T-helper 1 cell treated with Interleukin-12 subunit alpha and Interleukin-12 subunit beta and Interleukin-4 antibody, amounts not matched to agents 30 μg/mL and 1 μg/mL, for 36 hours (primary cell): ENCODE measurements around the gene SEC31B.

Source experiments
- H3K27ac Mint-ChIP-seq: one replicate; pipeline ENCODE4 v1.8.0; 2021; ENCODE audit warnings: mild to moderate bottlenecking, mixed read lengths
- H3K27me3 Mint-ChIP-seq: one replicate; pipeline ENCODE4 v1.8.0; 2021; ENCODE audit warnings: low read depth, mixed read lengths
- H3K36me3 Mint-ChIP-seq: one replicate; pipeline ENCODE4 v1.8.0; 2021; ENCODE audit warnings: low read depth, mixed read lengths
- H3K4me1 Mint-ChIP-seq: one replicate; pipeline ENCODE4 v1.8.0; 2021; ENCODE audit warnings: low read depth, mixed read lengths
- H3K4me3 Mint-ChIP-seq: one replicate; pipeline ENCODE4 v1.8.0; 2021; ENCODE audit warnings: mild to moderate bottlenecking, moderate library complexity, mixed read lengths
- H3K9me3 Mint-ChIP-seq: one replicate; pipeline ENCODE4 v1.8.0; 2021; ENCODE audit warnings: mixed read lengths

Gene SEC31B

DNA sequence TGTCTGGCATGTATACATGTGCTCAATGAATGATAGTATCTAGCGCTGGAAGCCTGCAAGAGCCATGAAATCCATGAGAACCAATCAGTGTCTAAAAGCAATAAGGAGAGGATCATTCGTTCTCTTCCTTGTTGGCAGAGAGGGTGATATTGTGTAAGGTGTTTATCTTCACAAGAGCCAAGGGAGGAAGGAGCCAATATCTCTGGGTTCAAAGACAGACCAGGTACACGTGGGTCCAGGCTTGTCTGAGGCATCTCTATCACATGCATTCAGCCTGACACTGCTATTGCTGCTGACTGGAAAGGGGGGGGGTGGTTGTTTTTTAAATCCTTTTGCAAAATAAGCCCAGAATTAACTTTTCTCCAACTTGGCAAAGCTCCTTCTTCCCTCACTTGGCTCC is 4.0 kb downstream of the SEC31B start:
- Mint-ChIP-seq H3K4me1 (peaks cover 60% of the 10 kb centered on the region), H3K4me3 (no peak overlapping the region), H3K27ac (peak overlapping the region; percentile 29), H3K27me3 (no peaks in the 10 kb centered on the region), H3K36me3 (peaks cover 43% of the 10 kb centered on the region), H3K9me3 (no peaks in the 10 kb centered on the region)

GRCh38 chr10:100510533-100511308 is 8.9 kb downstream of the SEC31B start:
- Mint-ChIP-seq H3K27ac (peak overlapping the region; percentile 97), H3K27me3 (no peaks in the 10 kb centered on the region), H3K4me1 (peaks cover 74% of the 10 kb centered on the region), H3K4me3 (peak overlapping the region; percentile 60), H3K36me3 (peaks cover 48% of the 10 kb centered on the region), H3K9me3 (no peaks in the 10 kb centered on the region)

- Mint-ChIP-seq H3K4me1 (peaks cover 84% of the 10 kb centered on the region), H3K4me3 (peak overlapping the region; percentile 91), H3K27ac (peak overlapping the region; percentile 97), H3K36me3 (peaks cover 55% of the 10 kb centered on the region), H3K9me3 (no peaks in the 10 kb centered on the region), H3K27me3 (no peaks in the 10 kb centered on the region)
Measured at GRCh38 chr10:100509241-100509840, 10.3 kb downstream of the SEC31B start.

DNA sequence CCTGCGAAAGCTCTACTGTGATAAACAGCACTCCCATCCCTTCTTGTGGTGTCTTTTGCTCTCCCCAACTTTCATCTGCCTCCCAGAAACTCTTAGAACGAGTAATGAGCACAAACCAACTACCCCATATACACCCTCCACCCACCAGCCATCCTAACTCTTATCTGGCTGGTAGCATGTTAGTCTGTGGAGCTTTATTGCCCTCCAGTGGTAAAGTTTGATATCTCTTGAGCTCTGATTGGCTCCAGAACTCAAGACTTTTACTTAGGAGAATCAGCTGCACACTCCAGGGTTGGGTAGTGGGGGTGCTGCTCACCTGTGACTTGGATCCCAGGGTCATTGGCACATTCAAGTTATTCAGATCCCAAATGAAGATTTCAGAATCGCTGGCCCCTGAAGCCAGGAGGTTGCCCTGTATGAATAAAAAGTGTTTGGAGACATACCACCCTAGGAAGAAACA is 10.9 kb downstream of the SEC31B start:
- Mint-ChIP-seq H3K36me3 (peaks cover 57% of the 10 kb centered on the region), H3K4me3 (peak overlapping the region; percentile 91), H3K27ac (peak overlapping the region; percentile 97), H3K4me1 (peaks cover 87% of the 10 kb centered on the region), H3K27me3 (no peaks in the 10 kb centered on the region), H3K9me3 (no peaks in the 10 kb centered on the region)

GRCh38 chr10:100508266-100508665 is 11.4 kb downstream of the SEC31B start:
- Mint-ChIP-seq H3K4me3 (peak overlapping the region; percentile 91), H3K27me3 (no peaks in the 10 kb centered on the region), H3K27ac (peak overlapping the region; percentile 97), H3K4me1 (peaks cover 87% of the 10 kb centered on the region), H3K9me3 (no peaks in the 10 kb centered on the region), H3K36me3 (peaks cover 57% of the 10 kb centered on the region)

DNA sequence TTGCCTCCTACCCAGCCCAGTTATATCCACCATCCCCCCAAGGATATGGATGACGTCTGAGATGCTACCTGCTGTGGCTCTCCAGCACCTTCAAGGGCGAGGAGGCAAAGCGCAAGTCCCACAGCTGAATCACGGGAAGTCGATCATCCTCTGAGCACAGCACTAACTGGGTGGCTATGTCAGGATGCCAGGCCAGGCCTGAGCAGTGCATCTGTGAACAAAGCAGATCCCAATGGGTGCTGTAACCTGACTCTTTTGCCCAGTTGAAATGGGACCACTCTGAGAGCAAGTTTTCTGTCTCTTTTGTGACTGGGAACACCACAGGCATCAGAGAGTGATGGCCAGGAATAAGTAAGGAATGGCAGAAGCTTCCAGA is 12.3 kb downstream of the SEC31B start:
- Mint-ChIP-seq H3K4me1 (peaks cover 86% of the 10 kb centered on the region), H3K9me3 (no peaks in the 10 kb centered on the region), H3K27me3 (no peaks in the 10 kb centered on the region), H3K27ac (peak overlapping the region; percentile 97), H3K4me3 (peak overlapping the region; percentile 91), H3K36me3 (peaks cover 58% of the 10 kb centered on the region)

DNA sequence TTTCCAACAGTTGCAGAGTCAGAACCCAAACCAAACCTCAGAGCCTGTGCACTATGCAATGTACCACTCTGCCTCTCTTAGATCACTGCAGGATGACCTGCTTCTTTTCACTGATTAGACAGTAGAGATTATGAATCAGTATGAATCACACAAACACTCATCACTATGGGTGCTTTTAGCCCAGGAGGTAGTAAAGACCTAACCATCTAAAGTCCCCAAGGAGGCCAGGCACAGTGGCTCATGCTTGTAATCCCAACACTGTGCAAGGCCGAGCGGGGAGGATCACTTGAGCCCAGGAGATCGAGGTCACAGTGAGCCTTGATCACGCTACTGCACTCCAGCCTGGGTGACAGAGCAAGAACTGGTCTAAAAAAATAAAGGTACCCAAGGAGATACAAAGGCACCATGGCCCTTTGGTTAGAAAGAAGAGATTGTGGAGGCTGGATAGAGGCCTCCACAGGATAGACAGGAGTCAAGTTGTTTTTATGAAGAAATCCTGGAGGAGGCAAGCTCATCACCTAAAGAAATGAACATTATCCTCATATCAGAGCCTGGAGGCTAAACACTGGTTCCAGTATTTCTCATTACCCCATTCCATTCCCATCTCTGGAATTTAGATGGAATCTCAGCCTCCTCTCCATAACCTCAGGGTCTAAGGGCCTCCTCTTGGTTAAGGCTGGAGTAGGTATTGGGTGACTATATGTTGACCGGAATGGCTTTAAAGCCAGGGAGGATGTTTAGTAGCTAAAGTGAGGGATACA is 12.9 kb downstream of the SEC31B start:
- Mint-ChIP-seq H3K4me3 (peak overlapping the region; percentile 91), H3K36me3 (peaks cover 59% of the 10 kb centered on the region), H3K4me1 (peaks cover 86% of the 10 kb centered on the region), H3K9me3 (no peaks in the 10 kb centered on the region), H3K27ac (peak overlapping the region; percentile 97), H3K27me3 (no peaks in the 10 kb centered on the region)

DNA sequence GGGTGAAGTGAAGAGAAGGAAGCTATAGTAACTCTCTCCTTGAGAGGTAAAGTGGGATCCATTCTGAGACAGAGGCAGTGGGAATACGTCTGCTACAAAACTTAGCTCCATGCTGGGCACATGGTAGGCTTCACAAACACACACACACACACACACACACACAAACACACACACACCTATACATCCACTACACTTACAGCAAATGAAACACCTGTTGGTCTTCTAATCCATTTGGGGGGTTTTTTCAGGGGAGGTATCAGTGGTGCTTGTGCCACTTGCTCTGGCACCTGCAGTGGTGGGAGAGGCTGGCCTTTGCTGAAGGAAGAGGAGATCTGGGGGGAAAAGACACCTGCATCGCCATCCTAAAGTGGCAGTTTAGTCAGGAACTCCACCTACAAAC is 14.5 kb downstream of the SEC31B start:
- peak overlapping the region; percentile 91 for H3K4me3 Mint-ChIP-seq
- H3K4me1 Mint-ChIP-seq, result peaks cover 82% of the 10 kb centered on the region
- H3K27ac Mint-ChIP-seq, result peak overlapping the region; percentile 97
- peaks cover 64% of the 10 kb centered on the region for H3K36me3 Mint-ChIP-seq
- H3K9me3 Mint-ChIP-seq, result no peaks in the 10 kb centered on the region
- no peaks in the 10 kb centered on the region for H3K27me3 Mint-ChIP-seq

- Mint-ChIP-seq H3K4me1 (peaks cover 82% of the 10 kb centered on the region), H3K27me3 (no peaks in the 10 kb centered on the region), H3K27ac (peak overlapping the region; percentile 27), H3K36me3 (peaks cover 74% of the 10 kb centered on the region), H3K4me3 (no peak overlapping the region), H3K9me3 (no peaks in the 10 kb centered on the region)
Measured at GRCh38 chr10:100504096-100504495, 15.6 kb downstream of the SEC31B start.

GRCh38 chr10:100502926-100503494 is 16.7 kb downstream of the SEC31B start:
- Mint-ChIP-seq H3K4me1 (peaks cover 84% of the 10 kb centered on the region), H3K4me3 (peak overlapping the region; percentile 14), H3K27me3 (no peaks in the 10 kb centered on the region), H3K9me3 (no peaks in the 10 kb centered on the region), H3K36me3 (peaks cover 79% of the 10 kb centered on the region), H3K27ac (peak overlapping the region; percentile 57)

DNA sequence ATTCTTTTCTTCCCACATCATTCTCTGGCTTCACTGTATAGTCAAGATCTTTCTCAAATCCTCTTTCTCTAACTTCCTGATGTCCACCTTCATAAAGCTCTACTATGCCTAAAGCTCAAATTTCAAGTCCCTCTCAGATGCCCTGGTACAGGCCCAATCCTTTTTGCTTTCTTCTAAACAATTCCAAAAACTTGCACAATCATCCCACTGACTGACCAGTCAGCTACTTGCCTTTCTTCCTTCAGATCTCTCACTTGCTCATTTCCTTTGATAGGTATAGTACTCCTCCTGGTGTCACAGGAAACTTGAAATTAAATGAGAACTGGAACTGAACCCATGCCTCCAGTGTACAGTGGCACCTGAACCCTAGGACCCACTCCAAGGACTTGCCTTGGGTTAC is 18.2 kb downstream of the SEC31B start:
- Mint-ChIP-seq H3K27me3 (no peaks in the 10 kb centered on the region), H3K27ac (peak overlapping the region; percentile 28), H3K9me3 (no peaks in the 10 kb centered on the region), H3K36me3 (peaks cover 74% of the 10 kb centered on the region), H3K4me1 (peaks cover 80% of the 10 kb centered on the region), H3K4me3 (peak overlapping the region; percentile 10)

- peaks cover 77% of the 10 kb centered on the region for H3K36me3 Mint-ChIP-seq
- peak overlapping the region; percentile 53 for H3K4me3 Mint-ChIP-seq
- no peaks in the 10 kb centered on the region for H3K27me3 Mint-ChIP-seq
- H3K4me1 Mint-ChIP-seq, result peaks cover 75% of the 10 kb centered on the region
- peak overlapping the region; percentile 83 for H3K27ac Mint-ChIP-seq
- H3K9me3 Mint-ChIP-seq, result no peaks in the 10 kb centered on the region
Measured at GRCh38 chr10:100498059-100498458, 21.6 kb downstream of the SEC31B start.

DNA sequence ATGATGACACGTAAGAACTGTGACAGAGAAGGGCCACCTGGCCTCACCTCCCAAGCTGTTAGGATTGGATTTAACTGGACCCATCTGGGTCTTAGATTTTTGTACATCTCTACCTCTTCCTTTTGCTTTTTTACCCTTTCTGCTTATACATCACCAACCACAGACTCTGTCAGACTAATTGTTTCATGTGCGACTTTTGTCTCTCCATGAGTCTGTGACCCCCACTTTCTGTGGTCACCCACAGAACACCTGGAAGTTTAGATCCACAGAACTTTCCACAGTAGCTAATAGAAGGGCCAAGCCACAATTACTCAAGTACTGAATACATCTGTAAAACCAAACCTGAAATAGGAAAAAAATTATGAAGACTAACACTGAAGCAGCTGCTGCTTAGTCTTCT is 23.1 kb downstream of the SEC31B start:
- Mint-ChIP-seq H3K27me3 (no peaks in the 10 kb centered on the region), H3K36me3 (peaks cover 70% of the 10 kb centered on the region)

GRCh38 chr10:100490531-100490930 is 29.1 kb downstream of the SEC31B start:
- H3K27ac Mint-ChIP-seq, result peak overlapping the region; percentile 11
- H3K36me3 Mint-ChIP-seq, result peaks cover 70% of the 10 kb centered on the region

More for the DNA sequence above, 23.1 kb downstream of the SEC31B start:
- peak overlapping the region; percentile 64 for H3K27ac Mint-ChIP-seq
- H3K4me3 Mint-ChIP-seq, result no peak overlapping the region
- H3K9me3 Mint-ChIP-seq, result no peaks in the 10 kb centered on the region
- peaks cover 63% of the 10 kb centered on the region for H3K4me1 Mint-ChIP-seq

More at GRCh38 chr10:100490531-100490930, 29.1 kb downstream of the SEC31B start:
- Mint-ChIP-seq H3K9me3 (no peaks in the 10 kb centered on the region), H3K4me1 (peaks cover 29% of the 10 kb centered on the region), H3K4me3 (no peak overlapping the region), H3K27me3 (no peaks in the 10 kb centered on the region)
